HepG2 (cell line): ENCODE measurements around the gene MPST. TPM values are rescaled to one million over a fixed set of nuclear protein-coding genes. Genes with fewer than 3 reads are reported as not detected.
A peak's percentile ranks its signal among the peaks of the same experiment; 100 is the strongest.

Experiments
- ATAC-seq: fragments of 200-7000 bp; cut with Tn5 transposase; 3 replicates; pipeline ENCODE4 v1.9.1; 2020; ENCODE audit warnings: mild to moderate bottlenecking, moderate library complexity
- BruUV-seq: library from RNA; stranded (reverse); fragments of 400-500 nt; replicated peaks from 2 replicates; lab custom pipeline; 2021; lab: Mats Ljungman, UMichigan
- CTCF ChIA-PET: fragments of 300-600 bp; formaldehyde crosslinking; extraction: SDS; loops from one replicate; lab custom pipeline; 2021; ENCODE audit warnings: low total read pairs, inconsistent platforms, low intra/inter-chr PET ratio; lab: Yijun Ruan, JAX
- POLR2A ChIA-PET: fragments of 350-600 bp; sonication (Branson Sonifier 250); formaldehyde crosslinking; loops from one replicate; lab custom pipeline; 2020; ENCODE audit warnings: antibody characterized with exemption, inconsistent platforms; lab: Yijun Ruan, JAX
- DNase-seq: peaks from one replicate; pipeline ENCODE4 v3.0.0-alpha.2; 2015; ENCODE audit warnings: low spot score
- FAIRE-seq: peaks from 3 replicates; lab custom pipeline; 2011; peaks lifted over from hg19 to GRCh38; lab: Jason Lieb, UNC
- H2AFZ ChIP-seq: one replicate; pipeline ENCODE4 v1.6.1; 2011; ENCODE audit warnings: low read length, inconsistent platforms
- H3K27ac ChIP-seq: fragments of 300-600 bp; 3 replicates; pipeline ENCODE4 v1.8.0; 2011; ENCODE audit warnings: mixed run types, mild to moderate bottlenecking, mixed read lengths, low read length, inconsistent platforms; ENCODE audit not compliant: insufficient read depth; ENCODE audit errors: extremely low read length
- H3K27me3 ChIP-seq, 2 experiments: fragments of 200-600 bp in 1 of 2; 2 replicates in 1 of 2; 3 replicates in 1 of 2; pipeline versions ENCODE4 v1.6.0 to v1.8.0; 2011; ENCODE audit warnings: low read length in 2 of 2, mild to moderate bottlenecking in 2 of 2, moderate library complexity in 2 of 2, inconsistent platforms in 1 of 2; ENCODE audit not compliant: insufficient read depth in 2 of 2, control insufficient read depth in 1 of 2
- H3K36me3 ChIP-seq, 2 experiments: fragments of 200-600 bp in 1 of 2; replicated peaks in 1 of 2; 2 replicates in 1 of 2; 3 replicates in 1 of 2; pipeline versions ENCODE4 v1.5.1 to v1.8.0; 2011; ENCODE audit warnings: low read length in 2 of 2, inconsistent platforms in 1 of 2; ENCODE audit not compliant: insufficient read depth in 2 of 2, control insufficient read depth in 1 of 2
- H3K4me1 ChIP-seq: 2 replicates; pipeline ENCODE4 v1.5.1; 2012; ENCODE audit warnings: low read length, inconsistent platforms; ENCODE audit not compliant: insufficient read depth
- H3K4me2 ChIP-seq: 2 replicates; pipeline ENCODE4 v1.6.0; 2011; ENCODE audit warnings: low read depth, low read length, inconsistent platforms
- H3K4me3 ChIP-seq, 3 experiments: fragments of 200-600 bp in 1 of 3; sonication (generic), shearing (Covaris generic) in 1 of 3; replicated peaks in 1 of 3; 2 replicates each; pipeline ENCODE4 v1.5.1; 2011 to 2016; ENCODE audit warnings: low read length in 3 of 3, inconsistent platforms in 2 of 3, low read depth in 2 of 3, mild to moderate bottlenecking in 2 of 3, control low read depth in 1 of 3, mixed read lengths in 1 of 3; ENCODE audit not compliant: insufficient read depth in 1 of 3
- H3K79me2 ChIP-seq: one replicate; pipeline ENCODE4 v1.6.1; 2011; ENCODE audit warnings: low read length, inconsistent platforms; ENCODE audit not compliant: insufficient read depth
- H3K9ac ChIP-seq: 2 replicates; pipeline ENCODE4 v1.6.0; 2011; ENCODE audit warnings: mild to moderate bottlenecking, low read depth, low read length, inconsistent platforms; ENCODE audit not compliant: insufficient read depth
- H3K9me3 ChIP-seq: 2 replicates; pipeline ENCODE4 v1.5.1; 2012; ENCODE audit warnings: mild to moderate bottlenecking, low read length
- H4K20me1 ChIP-seq: 2 replicates; pipeline ENCODE4 v1.6.0; 2011; ENCODE audit warnings: inconsistent platforms, mild to moderate bottlenecking, low read length, moderate library complexity; ENCODE audit not compliant: insufficient read depth
- CENPBD1 ChIP-seq: sonication (generic); formaldehyde crosslinking; IDR thresholded peaks from 2 replicates; pipeline ENCODE4 v1.8.0; 2022; ENCODE audit warnings: missing genetic modification reagents, low read depth, mild to moderate bottlenecking, borderline replicate concordance
- CHCHD3 ChIP-seq: sonication (generic); formaldehyde crosslinking; IDR thresholded peaks from 2 replicates; pipeline ENCODE4 v1.8.0; 2022; ENCODE audit warnings: mild to moderate bottlenecking, missing genetic modification reagents, moderate library complexity
- EED ChIP-seq: sonication (generic); formaldehyde crosslinking; IDR thresholded peaks from 2 replicates; pipeline ENCODE4 v1.5.0; 2020; ENCODE audit warnings: mild to moderate bottlenecking, missing genetic modification reagents
- HOXA7 ChIP-seq: sonication (generic); formaldehyde crosslinking; IDR thresholded peaks from 2 replicates; pipeline ENCODE4 v1.8.1; 2022; ENCODE audit warnings: mild to moderate bottlenecking, missing genetic modification reagents, moderate library complexity
- RARG ChIP-seq: sonication (generic); formaldehyde crosslinking; IDR thresholded peaks from 2 replicates; pipeline ENCODE4 v1.4.0; 2020; ENCODE audit warnings: low read depth, mild to moderate bottlenecking, missing genetic modification reagents
- RBFOX2 ChIP-seq: fragments of 200-400 bp; formaldehyde crosslinking; IDR thresholded peaks from 2 replicates; pipeline ENCODE4 v1.6.1; 2017; ENCODE audit warnings: low read depth, mild to moderate bottlenecking, low read length
- SMAD9 ChIP-seq: sonication (generic); formaldehyde crosslinking; IDR thresholded peaks from 2 replicates; pipeline ENCODE4 v1.5.1; 2020; ENCODE audit warnings: mild to moderate bottlenecking, missing genetic modification reagents
- SMC3 ChIP-seq: IDR thresholded peaks from 2 replicates; pipeline ENCODE4 v1.6.1; 2011; ENCODE audit warnings: low read length, improper control_type of control experiment
- ZNF383 ChIP-seq: sonication (generic); formaldehyde crosslinking; IDR thresholded peaks from 2 replicates; pipeline ENCODE4 v1.4.0; 2020; ENCODE audit warnings: missing genetic modification reagents, mild to moderate bottlenecking, borderline replicate concordance
- ZNF768 ChIP-seq: sonication (generic); formaldehyde crosslinking; IDR thresholded peaks from 2 replicates; pipeline ENCODE4 v1.4.0; 2020; ENCODE audit warnings: missing genetic modification reagents
- ZSCAN20 ChIP-seq: sonication (generic); formaldehyde crosslinking; IDR thresholded peaks from 2 replicates; pipeline ENCODE4 v1.4.0; 2020; ENCODE audit warnings: missing genetic modification reagents, mild to moderate bottlenecking, borderline replicate concordance
- WGBS: methylation state at CpG from one replicate; pipeline ENCODE4 v1.1.6; 2017; ENCODE audit warnings: low lambda C conversion rate; 5-methylcytosine and 5-hydroxymethylcytosine counted together
- in situ Hi-C: cut with HindIII; loops from 2 replicates; pipeline ENCODE4 v1.10.0; 2017; ENCODE audit warnings: low pct_unique_long_range_greater_than_20kb; ENCODE audit not compliant: extremely low pct_ligation_motif_present
- intact Hi-C: fragments of 100-400 bp; cut with micrococcal nuclease; formaldehyde crosslinking; loops from one replicate; pipeline ENCODE4 v1.10.0; 2022; ENCODE audit not compliant: unreplicated experiment
- polyA plus RNA-seq, 8 experiments: library from polyadenylated mRNA; depleted of rRNA in 3 of 8; stranded (reverse) in 7 of 8; unstranded in 1 of 8; fragments of >200 nt; fragmentation: Illumina TruSeq in 4 of 8; extraction: Trizol in 4 of 8; gene quantifications; 2 replicates each; pipeline versions ENCODE4 v1.2.1 to v1.2.3, GENCODE V29; 2011 to 2016; ENCODE audit warnings: low read depth in 4 of 8, missing spikeins in 1 of 8, mixed read lengths in 1 of 8; ENCODE audit not compliant: insufficient read depth in 1 of 8
- total RNA-seq, 5 experiments: library from RNA; depleted of rRNA; stranded (reverse); fragments of >200 nt; fragmentation: Illumina TruSeq; extraction: Trizol; gene quantifications; 2 replicates each; pipeline ENCODE4 v1.2.3, GENCODE V29; 2016; ENCODE audit warnings: low read depth in 1 of 5
- TF ChIP-seq, protein P1 (sequence below): sonication (generic); formaldehyde crosslinking; conservative IDR thresholded peaks from 2 replicates; pipeline ENCODE4 v1.4.0; 2020; ENCODE audit warnings: missing genetic modification reagents

MPST gene
- total and polyA plus RNA-seq, 2 of the 13 experiments (the other 11 are each of a cell fraction or from before 2014, with no cell fraction given) = 133 to 141 TPM

- Histone ChIP-seq H3K79me2 (no peaks in the 10 kb centered on the region), H3K36me3 (no peaks in the 10 kb centered on the region), H3K4me1 (peaks cover 6% of the 10 kb centered on the region; the same call in 1 of the 2 replicates), H3K27me3 (peaks cover 4 to 39% of the 10 kb centered on the region in 2 experiments; a peak in 4 of 5 replicates), H4K20me1 (no peaks in the 10 kb centered on the region), H3K4me3 (no peak overlapping the region), H3K9ac (no peak overlapping the region), H3K9me3 (no peaks in the 10 kb centered on the region), H3K27ac (no peak overlapping the region), H3K4me2 (no peak overlapping the region), H2AFZ (no peak overlapping the region)
- ATAC-seq (no peak), DNase-seq (no peak), FAIRE-seq (no peak)
- peak; percentile 24; the same call in 1 of the 2 replicates for TF ChIP-seq ZNF768 (CRISPR knock-in tag)
- no peak for TF ChIP-seq RARG (CRISPR knock-in tag)
- in situ Hi-C loops = no loop called here
- ChIA-PET CTCF (no interaction called here), POLR2A (no interaction called here)
- intact Hi-C loops = no loop called here
- WGBS = 17% methylated on average over 10 of the region's 11 CpGs
- BruUV-seq = no TSS peak
These were observed 18.6 kb upstream of the MPST start for GRCh38 chr22:37000676-37001534.

DNA sequence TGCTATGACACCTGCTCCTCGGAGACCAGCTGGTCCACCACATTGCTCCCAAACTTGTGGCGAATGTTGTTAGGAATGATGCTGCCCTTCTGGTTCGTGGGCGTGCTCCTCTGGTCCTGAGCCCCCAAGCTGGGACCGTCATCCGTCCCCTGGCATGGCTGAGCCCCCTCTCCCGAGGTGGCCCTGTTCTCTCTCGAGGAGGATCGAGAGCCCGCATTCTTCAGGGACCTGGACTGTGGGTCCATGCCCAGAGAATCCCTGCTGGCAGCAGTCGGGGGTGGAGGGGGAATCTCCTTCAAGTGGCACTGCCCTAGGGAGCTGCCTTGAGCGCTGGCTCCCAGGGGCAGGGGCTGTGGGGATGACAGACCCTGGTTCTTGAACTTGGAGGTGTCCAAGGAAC, 17.7 kb upstream of the MPST start:
- no peak for FAIRE-seq
- CTCF ChIA-PET = no interaction called here
- TF ChIP-seq ZNF383 (CRISPR knock-in tag) (no peak), EED (no peak), CHCHD3 (CRISPR knock-in tag) (no peak), SMAD9 (CRISPR knock-in tag) (no peak), RBFOX2 (no peak), ZSCAN20 (CRISPR knock-in tag) (no peak), SMC3 (no peak), HOXA7 (CRISPR knock-in tag) (no peak), CENPBD1 (CRISPR knock-in tag) (no peak)
- TF ChIP-seq, protein P1, sequence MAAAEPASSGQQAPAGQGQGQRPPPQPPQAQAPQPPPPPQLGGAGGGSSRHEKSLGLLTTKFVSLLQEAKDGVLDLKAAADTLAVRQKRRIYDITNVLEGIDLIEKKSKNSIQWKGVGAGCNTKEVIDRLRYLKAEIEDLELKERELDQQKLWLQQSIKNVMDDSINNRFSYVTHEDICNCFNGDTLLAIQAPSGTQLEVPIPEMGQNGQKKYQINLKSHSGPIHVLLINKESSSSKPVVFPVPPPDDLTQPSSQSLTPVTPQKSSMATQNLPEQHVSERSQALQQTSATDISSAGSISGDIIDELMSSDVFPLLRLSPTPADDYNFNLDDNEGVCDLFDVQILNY = no peak

More for the DNA sequence above, 17.7 kb upstream of the MPST start:
- ATAC-seq (no peak), DNase-seq (no peak)
- H3K27me3 ChIP-seq = peaks cover 4 to 39% of the 10 kb centered on the region in 2 experiments; a peak in 4 of 5 replicates
- H4K20me1 ChIP-seq = no peaks in the 10 kb centered on the region
- no peak overlapping the region for H3K4me3 ChIP-seq
- no peak overlapping the region for H2AFZ ChIP-seq
- no peak overlapping the region for H3K27ac ChIP-seq
- H3K79me2 ChIP-seq = no peaks in the 10 kb centered on the region
- in situ Hi-C loops (no loop called here), intact Hi-C loops (no loop called here)
- no peak overlapping the region for H3K4me2 ChIP-seq
- H3K9ac ChIP-seq = no peak overlapping the region
- H3K9me3 ChIP-seq = no peaks in the 10 kb centered on the region
- no peaks in the 10 kb centered on the region for H3K36me3 ChIP-seq
- peaks cover 6% of the 10 kb centered on the region; the same call in 1 of the 2 replicates for H3K4me1 ChIP-seq
- POLR2A ChIA-PET = no interaction called here
- 0% methylated on average over 1 of the region's 12 CpGs for WGBS
- BruUV-seq = no TSS peak
